GM12878 (cell line): Measurements from ENCODE around the gene TATDN3. TPM values are rescaled to one million over a fixed set of nuclear protein-coding genes. Genes with fewer than 3 reads are reported as not detected.

Experiments
- ASH2L ChIP-seq: fragments of 300-600, 200-600 bp; sonication (generic); IDR thresholded peaks from 2 replicates; pipeline ENCODE4 v1.6.1; 2017; ENCODE audit warnings: low read depth, mild to moderate bottlenecking, borderline replicate concordance
- ATF7 ChIP-seq: fragments of 450-650 bp; IDR thresholded peaks from 2 replicates; pipeline ENCODE4 v1.6.1; 2016; ENCODE audit warnings: low read depth, mild to moderate bottlenecking
- CBX3 ChIP-seq: fragments of 200-600 bp; sonication (generic); IDR thresholded peaks from 2 replicates; pipeline ENCODE4 v1.6.1; 2016; ENCODE audit warnings: low read depth, borderline replicate concordance
- CREM ChIP-seq: IDR thresholded peaks from 2 replicates; pipeline ENCODE4 v1.6.1; 2014; ENCODE audit warnings: antibody characterized with exemption, low read depth
- ESRRA ChIP-seq: IDR thresholded peaks from 2 replicates; pipeline ENCODE4 v1.6.1; 2012; ENCODE audit warnings: mild to moderate bottlenecking, low read length, improper control_type of control experiment
- ETV6 ChIP-seq, 2 experiments: fragments of 450-650 bp in 1 of 2; IDR thresholded peaks in 1 of 2; conservative IDR thresholded peaks in 1 of 2; 2 replicates each; pipeline ENCODE4 v1.6.1; 2014; ENCODE audit warnings: antibody characterized with exemption in 1 of 2, borderline replicate concordance in 1 of 2, low read depth in 1 of 2, mild to moderate bottlenecking in 1 of 2, moderate library complexity in 1 of 2
- GATAD2B ChIP-seq: fragments of 450-650 bp; conservative IDR thresholded peaks from 2 replicates; pipeline ENCODE4 v1.6.1; 2017; ENCODE audit warnings: low read depth, mild to moderate bottlenecking, moderate library complexity
- IKZF1 ChIP-seq: fragments of 450-650 bp; conservative IDR thresholded peaks from 2 replicates; pipeline ENCODE4 v1.6.1; 2017; ENCODE audit warnings: antibody characterized with exemption, mild to moderate bottlenecking
- IKZF2 ChIP-seq, 2 experiments: fragments of 450-650 bp; IDR thresholded peaks; 2 replicates each; pipeline ENCODE4 v1.6.1; 2017; ENCODE audit warnings: mild to moderate bottlenecking in 2 of 2, moderate library complexity in 2 of 2
- MXI1 ChIP-seq: fragments of 150-350 bp; IDR thresholded peaks from 2 replicates; pipeline ENCODE4 v1.6.1; 2011; ENCODE audit warnings: low read depth, mild to moderate bottlenecking, inconsistent platforms, low read length, improper control_type of control experiment
- MYC ChIP-seq: IDR thresholded peaks from 2 replicates; pipeline ENCODE4 v1.6.1; 2011; ENCODE audit warnings: mild to moderate bottlenecking, low read length, moderate library complexity, inconsistent platforms; ENCODE audit not compliant: insufficient read depth, insufficient replicate concordance, insufficient read length, severe bottlenecking
- NFXL1 ChIP-seq: fragments of 450-650 bp; IDR thresholded peaks from 2 replicates; pipeline ENCODE4 v1.6.1; 2017; ENCODE audit warnings: antibody characterized with exemption, mild to moderate bottlenecking, borderline replicate concordance
- NFYB ChIP-seq: IDR thresholded peaks from 2 replicates; pipeline ENCODE4 v1.6.1; 2011; ENCODE audit warnings: low read depth, mild to moderate bottlenecking, low read length, improper control_type of control experiment, moderate library complexity; ENCODE audit not compliant: insufficient read depth
- PAX5 ChIP-seq: IDR thresholded peaks from 2 replicates; pipeline ENCODE4 v1.6.1; 2011; ENCODE audit warnings: low read depth, low read length, borderline replicate concordance
- RB1 ChIP-seq: fragments of 450-650 bp; formaldehyde crosslinking; IDR thresholded peaks from 2 replicates; pipeline ENCODE4 v1.6.1; 2017; ENCODE audit warnings: mild to moderate bottlenecking, borderline replicate concordance
- SMAD1 ChIP-seq: fragments of 450-650 bp; IDR thresholded peaks from 2 replicates; pipeline ENCODE4 v1.6.1; 2018; ENCODE audit warnings: mild to moderate bottlenecking, low read depth; ENCODE audit not compliant: partially characterized antibody
- SPI1 ChIP-seq: IDR thresholded peaks from 2 replicates; pipeline ENCODE4 v1.6.1; 2011; ENCODE audit warnings: low read depth, mild to moderate bottlenecking, low read length, moderate library complexity, borderline replicate concordance; ENCODE audit not compliant: insufficient read depth
- TAF1 ChIP-seq: IDR thresholded peaks from 2 replicates; pipeline ENCODE4 v1.6.1; 2011; ENCODE audit warnings: mild to moderate bottlenecking, low read depth, low read length, borderline replicate concordance
- TBL1XR1 ChIP-seq: IDR thresholded peaks from 2 replicates; pipeline ENCODE4 v1.6.1; 2012; ENCODE audit warnings: low read depth, low read length, improper control_type of control experiment
- TCF7 ChIP-seq: IDR thresholded peaks from 2 replicates; pipeline ENCODE4 v1.6.1; 2014; ENCODE audit warnings: antibody characterized with exemption, borderline replicate concordance
- WRNIP1 ChIP-seq: IDR thresholded peaks from 2 replicates; pipeline ENCODE4 v1.6.1; 2011; ENCODE audit warnings: low read depth, low read length, improper control_type of control experiment, borderline replicate concordance
- polyA plus RNA-seq, 11 experiments: library from polyadenylated mRNA; depleted of rRNA in 4 of 11; unstranded in 6 of 11; stranded (reverse) in 5 of 11; fragments of >200 nt; fragmentation: Nextera tagmentation in 4 of 11; fragmentation: Illumina TruSeq in 1 of 11; extraction: Ambion mirVana in 4 of 11; extraction: Trizol in 1 of 11; gene quantifications; 1 replicate in 1 of 11; 2 replicates in 10 of 11; pipeline versions ENCODE4 v1.2.1 to v1.2.3, GENCODE V29; 2011 to 2016; ENCODE audit warnings: inconsistent platforms in 2 of 11, missing spikeins in 2 of 11, low read depth in 1 of 11
- total RNA-seq, 4 experiments: library from RNA; depleted of rRNA in 3 of 4; stranded (reverse); fragments of >200 nt in 3 of 4; fragmentation: Illumina TruSeq in 1 of 4; extraction: Trizol in 1 of 4; gene quantifications; 2 replicates each; pipeline versions ENCODE4 v1.2.1 to v1.2.3, GENCODE V29; 2013 to 2021
- TF ChIP-seq, protein P1 (sequence below): fragments of 450-650 bp; IDR thresholded peaks from 2 replicates; pipeline ENCODE4 v1.6.1; 2017; ENCODE audit warnings: mild to moderate bottlenecking, moderate library complexity
- TF ChIP-seq, protein P2 (sequence below): IDR thresholded peaks from 2 replicates; pipeline ENCODE4 v1.6.1; 2012; ENCODE audit warnings: low read depth, low read length, improper control_type of control experiment

The TATDN3 gene
- total and polyA plus RNA-seq, 10 of the 15 experiments (the other 5 are each of a cell fraction or from before 2014, with no cell fraction given): 15.5 to 40.0 (median 22.7) TPM

DNA sequence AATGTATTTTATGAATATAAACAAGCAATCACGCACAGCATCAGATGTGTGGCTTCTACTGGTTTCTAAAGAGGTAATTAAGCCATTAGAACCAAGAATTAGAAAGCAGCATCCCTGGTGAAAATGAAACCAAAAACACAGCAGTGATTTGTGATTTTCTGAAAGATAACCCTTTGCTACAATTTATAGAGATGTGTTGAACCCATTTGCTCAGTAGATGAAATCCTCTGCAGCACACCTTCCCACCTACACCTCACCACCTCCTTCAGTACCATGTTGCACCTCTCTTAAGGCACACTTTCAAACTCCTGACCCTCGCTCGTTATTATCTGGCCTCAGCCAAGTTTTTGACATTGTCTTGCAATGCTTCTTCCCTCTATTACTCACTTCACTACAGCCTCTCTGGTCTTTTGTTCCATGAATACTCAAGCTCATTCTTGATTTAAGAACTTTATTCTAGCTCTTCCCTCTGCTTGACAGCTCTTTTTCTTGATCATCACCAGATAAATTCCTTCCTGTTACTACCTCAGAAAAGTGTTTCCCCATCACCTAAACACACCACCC lies 38.7 kb upstream of the TATDN3 start (continued):
- TF ChIP-seq, protein P1, sequence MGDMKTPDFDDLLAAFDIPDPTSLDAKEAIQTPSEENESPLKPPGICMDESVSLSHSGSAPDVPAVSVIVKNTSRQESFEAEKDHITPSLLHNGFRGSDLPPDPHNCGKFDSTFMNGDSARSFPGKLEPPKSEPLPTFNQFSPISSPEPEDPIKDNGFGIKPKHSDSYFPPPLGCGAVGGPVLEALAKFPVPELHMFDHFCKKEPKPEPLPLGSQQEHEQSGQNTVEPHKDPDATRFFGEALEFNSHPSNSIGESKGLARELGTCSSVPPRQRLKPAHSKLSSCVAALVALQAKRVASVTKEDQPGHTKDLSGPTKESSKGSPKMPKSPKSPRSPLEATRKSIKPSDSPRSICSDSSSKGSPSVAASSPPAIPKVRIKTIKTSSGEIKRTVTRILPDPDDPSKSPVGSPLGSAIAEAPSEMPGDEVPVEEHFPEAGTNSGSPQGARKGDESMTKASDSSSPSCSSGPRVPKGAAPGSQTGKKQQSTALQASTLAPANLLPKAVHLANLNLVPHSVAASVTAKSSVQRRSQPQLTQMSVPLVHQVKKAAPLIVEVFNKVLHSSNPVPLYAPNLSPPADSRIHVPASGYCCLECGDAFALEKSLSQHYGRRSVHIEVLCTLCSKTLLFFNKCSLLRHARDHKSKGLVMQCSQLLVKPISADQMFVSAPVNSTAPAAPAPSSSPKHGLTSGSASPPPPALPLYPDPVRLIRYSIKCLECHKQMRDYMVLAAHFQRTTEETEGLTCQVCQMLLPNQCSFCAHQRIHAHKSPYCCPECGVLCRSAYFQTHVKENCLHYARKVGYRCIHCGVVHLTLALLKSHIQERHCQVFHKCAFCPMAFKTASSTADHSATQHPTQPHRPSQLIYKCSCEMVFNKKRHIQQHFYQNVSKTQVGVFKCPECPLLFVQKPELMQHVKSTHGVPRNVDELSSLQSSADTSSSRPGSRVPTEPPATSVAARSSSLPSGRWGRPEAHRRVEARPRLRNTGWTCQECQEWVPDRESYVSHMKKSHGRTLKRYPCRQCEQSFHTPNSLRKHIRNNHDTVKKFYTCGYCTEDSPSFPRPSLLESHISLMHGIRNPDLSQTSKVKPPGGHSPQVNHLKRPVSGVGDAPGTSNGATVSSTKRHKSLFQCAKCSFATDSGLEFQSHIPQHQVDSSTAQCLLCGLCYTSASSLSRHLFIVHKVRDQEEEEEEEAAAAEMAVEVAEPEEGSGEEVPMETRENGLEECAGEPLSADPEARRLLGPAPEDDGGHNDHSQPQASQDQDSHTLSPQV: no peak
- TF ChIP-seq GATAD2B (no peak), CREM (0 out of 2 replicates have a peak, but pooled peaks have one; percentile 31), WRNIP1 (no peak), NFYB (no peak), IKZF2 (IDR thresholded peaks at IDR 0.05) (peak; percentile 32 to 45; a peak in 3 of 4 replicates), ATF7 (0 out of 2 replicates have a peak, but pooled peaks have one; percentile 22), SMAD1 (no peak), MXI1 (no peak), PAX5 (no peak), NFXL1 (no peak), TAF1 (no peak), TCF7 (0 out of 2 replicates have a peak, but pooled peaks have one; percentile 6), TBL1XR1 (no peak), CBX3 (no peak), SPI1 (no peak), IKZF1 (peak; percentile 39; the same call in 1 of the 2 replicates), RB1 (no peak), ETV6 (conservative IDR thresholded peaks at IDR 0.05 in 1 of 2, IDR thresholded peaks at IDR 0.05 in 1 of 2; ENCODE audit: borderline replicate concordance in 1 of 2, low read depth in 1 of 2) (no peak), ESRRA (no peak), MYC (no peak), ASH2L (no peak)
- TF ChIP-seq, protein P2, sequence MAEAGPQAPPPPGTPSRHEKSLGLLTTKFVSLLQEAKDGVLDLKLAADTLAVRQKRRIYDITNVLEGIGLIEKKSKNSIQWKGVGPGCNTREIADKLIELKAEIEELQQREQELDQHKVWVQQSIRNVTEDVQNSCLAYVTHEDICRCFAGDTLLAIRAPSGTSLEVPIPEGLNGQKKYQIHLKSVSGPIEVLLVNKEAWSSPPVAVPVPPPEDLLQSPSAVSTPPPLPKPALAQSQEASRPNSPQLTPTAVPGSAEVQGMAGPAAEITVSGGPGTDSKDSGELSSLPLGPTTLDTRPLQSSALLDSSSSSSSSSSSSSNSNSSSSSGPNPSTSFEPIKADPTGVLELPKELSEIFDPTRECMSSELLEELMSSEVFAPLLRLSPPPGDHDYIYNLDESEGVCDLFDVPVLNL: no peak
- TF ChIP-seq, all 136 proteins: peak for 11
